ENCODE data around the gene PKD1L1.

Gene PKD1L1

GRCh38 chr7:47791682-47792081 lies 156.6 kb downstream of the PKD1L1 start:
- TF ChIP-seq POLR2A (IDR thresholded peaks at IDR 0.05; ENCODE audit: low read depth, low read length) (no peak), POLR2AphosphoS5 (IDR thresholded peaks at IDR 0.05; ENCODE audit: low read depth, low read length) (no peak), TAF1 (IDR thresholded peaks at IDR 0.05; ENCODE audit: borderline replicate concordance, low read depth, low read length) (no peak)
- no peak for DNase-seq (ENCODE audit: insufficient read length)
- no peak for FAIRE-seq

GRCh38 chr7:47788083-47788482 lies 160.2 kb downstream of the PKD1L1 start:
- no peak for DNase-seq (ENCODE audit: insufficient read length)
- no peak for FAIRE-seq
- no peak for TF ChIP-seq TAF1 (IDR thresholded peaks at IDR 0.05; ENCODE audit: borderline replicate concordance, low read depth, low read length)
- no peak for TF ChIP-seq POLR2AphosphoS5 (IDR thresholded peaks at IDR 0.05; ENCODE audit: low read depth, low read length)

DNA sequence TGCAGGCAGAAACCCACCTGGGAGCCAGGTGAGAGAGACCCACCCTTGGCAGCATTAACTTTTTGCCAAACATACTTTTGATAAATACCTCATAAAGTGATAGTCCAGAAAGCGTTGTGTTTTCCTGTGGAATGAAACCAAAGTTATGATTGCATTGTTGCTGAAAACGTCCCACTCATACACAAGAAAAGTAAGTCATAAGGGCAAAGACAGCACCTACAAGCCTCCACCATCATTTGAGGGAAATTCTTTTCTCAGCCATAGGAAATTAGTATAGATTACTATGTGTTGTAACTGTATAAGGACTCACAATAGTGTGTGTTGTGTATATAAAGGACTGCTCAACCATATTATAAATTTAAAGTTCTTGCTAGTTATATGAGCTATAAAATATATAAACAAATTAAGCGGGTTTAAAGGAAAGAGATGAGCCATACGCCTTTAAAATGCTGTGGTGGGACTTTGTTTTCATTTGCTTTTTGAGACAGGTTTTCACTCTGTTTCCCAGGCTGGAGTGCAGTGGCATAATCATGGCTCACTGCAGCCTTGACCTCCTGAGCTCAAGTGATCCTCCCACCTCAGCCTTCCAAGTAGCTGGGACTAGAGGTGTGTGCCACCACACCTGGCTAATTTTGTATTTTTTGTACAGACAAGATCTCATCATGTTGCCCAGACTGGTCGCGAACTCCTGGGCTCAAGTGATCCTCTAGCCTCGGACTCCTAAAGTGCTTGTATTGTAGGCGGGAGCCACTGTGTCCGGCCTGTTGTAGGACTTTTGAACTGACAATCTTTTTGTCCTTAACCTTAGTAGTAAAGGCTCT lies 160.8 kb downstream of the PKD1L1 start:
- TF ChIP-seq POLR2A (IDR thresholded peaks at IDR 0.05; ENCODE audit: low read depth, low read length) (no peak), TAF1 (IDR thresholded peaks at IDR 0.05; ENCODE audit: borderline replicate concordance, low read depth, low read length) (no peak), POLR2AphosphoS5 (IDR thresholded peaks at IDR 0.05; ENCODE audit: low read depth, low read length) (no peak)
- FAIRE-seq: no peak
- DNase-seq (ENCODE audit: insufficient read length): no peak

GRCh38 chr7:47786557-47787248 lies 161.6 kb downstream of the PKD1L1 start:
- FAIRE-seq (no peak), DNase-seq (ENCODE audit: insufficient read length) (no peak)
- TF ChIP-seq TAF1 (IDR thresholded peaks at IDR 0.05; ENCODE audit: borderline replicate concordance, low read depth, low read length): no peak
- no peak for TF ChIP-seq POLR2AphosphoS5 (IDR thresholded peaks at IDR 0.05; ENCODE audit: low read depth, low read length)
- no peak for TF ChIP-seq POLR2A (IDR thresholded peaks at IDR 0.05; ENCODE audit: low read depth, low read length)

DNA sequence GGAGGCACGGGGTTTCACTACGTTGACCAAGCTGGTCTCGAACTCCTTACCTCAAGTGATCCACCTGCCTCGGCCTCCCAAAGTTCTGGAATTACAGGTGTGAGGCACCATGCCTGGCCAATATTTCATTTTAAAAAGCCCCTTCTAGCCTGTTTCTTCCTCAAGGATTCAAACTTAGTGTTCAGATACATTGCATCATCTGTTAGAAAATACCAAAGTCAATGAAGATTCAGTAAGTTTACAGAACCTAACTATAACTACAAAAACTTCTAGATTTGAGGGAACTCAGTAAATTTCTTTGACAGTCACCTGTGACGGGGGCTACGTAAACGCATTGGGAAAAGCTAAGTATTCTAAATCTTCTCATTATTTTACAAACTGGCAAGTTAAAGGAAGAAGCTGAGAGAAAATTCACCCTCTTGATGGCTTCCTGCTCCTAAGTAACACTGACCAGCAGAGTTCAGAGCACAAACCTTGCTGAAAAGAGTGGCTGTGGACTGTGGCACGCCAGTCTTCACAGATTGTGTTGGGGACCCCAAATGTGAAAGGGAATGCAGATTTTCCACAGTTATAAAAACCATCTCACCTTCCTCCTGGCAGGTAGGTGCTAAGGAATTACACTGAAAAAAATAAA lies 162.2 kb downstream of the PKD1L1 start:
- DNase-seq (ENCODE audit: insufficient read length): no peak
- TF ChIP-seq POLR2A (IDR thresholded peaks at IDR 0.05; ENCODE audit: low read depth, low read length) (no peak), TAF1 (IDR thresholded peaks at IDR 0.05; ENCODE audit: borderline replicate concordance, low read depth, low read length) (no peak), POLR2AphosphoS5 (IDR thresholded peaks at IDR 0.05; ENCODE audit: low read depth, low read length) (no peak)
- no peak for FAIRE-seq

GRCh38 chr7:47783456-47784223 lies 164.6 kb downstream of the PKD1L1 start:
- DNase-seq (ENCODE audit: insufficient read length): no peak
- FAIRE-seq: no peak
- TF ChIP-seq TAF1 (IDR thresholded peaks at IDR 0.05; ENCODE audit: borderline replicate concordance, low read depth, low read length) (no peak), POLR2A (IDR thresholded peaks at IDR 0.05; ENCODE audit: low read depth, low read length) (no peak), POLR2AphosphoS5 (IDR thresholded peaks at IDR 0.05; ENCODE audit: low read depth, low read length) (no peak)

DNA sequence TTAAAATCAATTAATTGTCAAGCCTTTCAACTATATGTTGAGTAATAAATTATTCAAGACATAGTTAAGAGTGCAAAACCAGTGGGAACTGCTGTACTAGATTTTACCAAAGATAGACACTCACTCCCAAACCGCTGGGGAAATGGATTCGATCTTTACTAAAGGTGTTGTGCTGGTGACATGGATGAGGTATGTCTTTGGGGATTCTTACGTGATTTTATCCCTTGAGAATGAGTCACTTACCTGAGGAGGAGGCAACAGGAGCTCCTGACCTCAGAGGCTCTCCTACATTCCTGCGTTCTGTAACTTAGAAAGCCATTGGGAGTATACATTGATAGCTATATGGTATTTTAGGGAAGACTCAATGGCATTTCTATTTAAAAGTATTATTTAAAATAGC lies 165.5 kb downstream of the PKD1L1 start:
- TF ChIP-seq POLR2A (IDR thresholded peaks at IDR 0.05; ENCODE audit: low read depth, low read length): no peak
- no peak for TF ChIP-seq POLR2AphosphoS5 (IDR thresholded peaks at IDR 0.05; ENCODE audit: low read depth, low read length)
- no peak for TF ChIP-seq TAF1 (IDR thresholded peaks at IDR 0.05; ENCODE audit: borderline replicate concordance, low read depth, low read length)
- FAIRE-seq (no peak), DNase-seq (ENCODE audit: insufficient read length) (no peak)

DNA sequence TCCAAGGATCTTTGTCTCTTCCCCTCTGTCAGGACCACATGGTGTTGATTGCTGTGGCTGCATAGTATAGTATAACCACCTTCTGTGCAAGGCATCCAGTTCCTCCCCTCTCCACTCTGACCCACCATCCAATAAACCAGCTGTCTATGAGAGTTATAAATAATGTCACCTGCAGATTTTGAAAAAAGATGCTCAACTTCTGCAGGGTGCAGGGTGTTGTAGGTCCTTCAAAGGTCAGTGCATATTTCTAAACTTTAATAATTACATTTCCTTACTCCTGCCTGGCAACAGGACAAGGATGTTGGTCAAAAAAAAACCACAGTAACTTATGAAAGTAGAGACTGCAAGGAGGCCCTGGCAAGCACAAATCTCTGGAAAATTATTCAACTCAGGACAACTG lies 166.2 kb downstream of the PKD1L1 start:
- no peak for FAIRE-seq
- TF ChIP-seq POLR2AphosphoS5 (IDR thresholded peaks at IDR 0.05; ENCODE audit: low read depth, low read length): no peak
- TF ChIP-seq TAF1 (IDR thresholded peaks at IDR 0.05; ENCODE audit: borderline replicate concordance, low read depth, low read length): no peak
- TF ChIP-seq POLR2A (IDR thresholded peaks at IDR 0.05; ENCODE audit: low read depth, low read length): no peak
- no peak for DNase-seq (ENCODE audit: insufficient read length)

- no peak for FAIRE-seq
- DNase-seq (ENCODE audit: insufficient read length): no peak
- no peak for TF ChIP-seq TAF1 (IDR thresholded peaks at IDR 0.05; ENCODE audit: borderline replicate concordance, low read depth, low read length)
- TF ChIP-seq POLR2A (IDR thresholded peaks at IDR 0.05; ENCODE audit: low read depth, low read length): no peak
- TF ChIP-seq POLR2AphosphoS5 (IDR thresholded peaks at IDR 0.05; ENCODE audit: low read depth, low read length): no peak
Measured at GRCh38 chr7:47780555-47780954, 167.7 kb downstream of the PKD1L1 start.

DNA sequence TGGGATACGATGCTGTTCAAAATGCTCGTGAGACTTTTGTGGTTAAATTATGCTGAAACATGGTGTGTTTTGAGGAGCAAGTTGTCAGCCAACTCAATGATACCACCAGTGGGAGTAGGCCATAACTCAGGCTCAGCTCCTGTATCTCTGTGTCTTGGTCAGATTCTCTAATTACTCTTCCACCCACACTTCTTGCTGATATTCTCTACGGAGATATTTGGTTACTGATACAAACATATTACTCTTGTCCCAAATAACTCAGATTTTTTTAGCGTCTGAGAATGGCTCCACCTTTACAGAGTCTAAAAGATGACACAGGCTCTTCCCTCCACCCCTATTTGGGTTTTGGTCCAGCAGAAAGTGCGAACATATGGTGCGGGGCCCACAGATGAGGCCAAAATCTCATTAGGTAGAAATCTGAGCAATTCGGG lies 168.9 kb downstream of the PKD1L1 start:
- TF ChIP-seq POLR2A (IDR thresholded peaks at IDR 0.05; ENCODE audit: low read depth, low read length) (no peak), POLR2AphosphoS5 (IDR thresholded peaks at IDR 0.05; ENCODE audit: low read depth, low read length) (no peak), TAF1 (IDR thresholded peaks at IDR 0.05; ENCODE audit: borderline replicate concordance, low read depth, low read length) (no peak)
- DNase-seq (ENCODE audit: insufficient read length) (no peak), FAIRE-seq (no peak)

DNA sequence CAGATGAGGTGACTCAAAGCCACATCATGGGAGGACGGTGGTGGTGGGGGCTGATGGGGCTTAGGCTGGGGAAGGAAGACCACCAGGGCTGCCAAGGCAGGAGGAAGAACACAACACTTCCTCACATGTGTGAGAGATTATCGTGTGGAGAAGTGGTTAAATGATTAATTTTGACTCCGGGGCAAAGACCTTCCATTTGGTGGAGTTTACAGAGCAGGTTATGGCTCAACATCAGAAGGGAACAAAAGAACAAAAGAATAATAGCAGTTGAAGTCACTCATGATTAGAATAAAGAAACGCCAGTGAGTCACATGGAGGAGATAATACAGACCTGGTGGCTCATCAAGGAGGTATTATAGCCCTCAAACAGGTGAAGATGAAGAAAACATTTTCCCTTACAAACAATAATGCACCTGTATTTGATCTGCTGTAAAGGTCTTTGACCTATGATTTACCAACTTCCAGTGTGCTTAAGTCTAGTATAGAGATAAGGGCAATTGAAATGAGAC lies 170.1 kb downstream of the PKD1L1 start:
- no peak for DNase-seq (ENCODE audit: insufficient read length)
- TF ChIP-seq POLR2AphosphoS5 (IDR thresholded peaks at IDR 0.05; ENCODE audit: low read depth, low read length) (no peak), POLR2A (IDR thresholded peaks at IDR 0.05; ENCODE audit: low read depth, low read length) (no peak), TAF1 (IDR thresholded peaks at IDR 0.05; ENCODE audit: borderline replicate concordance, low read depth, low read length) (no peak)
- no peak for FAIRE-seq
